Measurements from ENCODE around the gene VKORC1L1.
"Not testable (repeated sequence)": the region's sequence is repeated elsewhere in the genome, so short reads cannot be mapped to it uniquely, and the experiment has no call there.

Gene VKORC1L1

GRCh38 chr7:65955718-65956117 is 82.8 kb downstream of the VKORC1L1 start:
- DNase-seq (ENCODE audit: low read depth), result no peak
- H3K4me3 ChIP-seq (ENCODE audit: low read depth, low read length), result no peak overlapping the region
- TF ChIP-seq MYC (IDR thresholded peaks at IDR 0.05; ENCODE audit: low read depth, low read length) (no peak), POLR2A (IDR thresholded peaks at IDR 0.05; ENCODE audit: extremely low read depth, insufficient read length) (no peak)
- TF ChIP-seq, protein P1, sequence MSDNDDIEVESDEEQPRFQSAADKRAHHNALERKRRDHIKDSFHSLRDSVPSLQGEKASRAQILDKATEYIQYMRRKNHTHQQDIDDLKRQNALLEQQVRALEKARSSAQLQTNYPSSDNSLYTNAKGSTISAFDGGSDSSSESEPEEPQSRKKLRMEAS (IDR thresholded peaks at IDR 0.05; ENCODE audit: low read depth, low read length), result no peak
- TF ChIP-seq, protein P2, sequence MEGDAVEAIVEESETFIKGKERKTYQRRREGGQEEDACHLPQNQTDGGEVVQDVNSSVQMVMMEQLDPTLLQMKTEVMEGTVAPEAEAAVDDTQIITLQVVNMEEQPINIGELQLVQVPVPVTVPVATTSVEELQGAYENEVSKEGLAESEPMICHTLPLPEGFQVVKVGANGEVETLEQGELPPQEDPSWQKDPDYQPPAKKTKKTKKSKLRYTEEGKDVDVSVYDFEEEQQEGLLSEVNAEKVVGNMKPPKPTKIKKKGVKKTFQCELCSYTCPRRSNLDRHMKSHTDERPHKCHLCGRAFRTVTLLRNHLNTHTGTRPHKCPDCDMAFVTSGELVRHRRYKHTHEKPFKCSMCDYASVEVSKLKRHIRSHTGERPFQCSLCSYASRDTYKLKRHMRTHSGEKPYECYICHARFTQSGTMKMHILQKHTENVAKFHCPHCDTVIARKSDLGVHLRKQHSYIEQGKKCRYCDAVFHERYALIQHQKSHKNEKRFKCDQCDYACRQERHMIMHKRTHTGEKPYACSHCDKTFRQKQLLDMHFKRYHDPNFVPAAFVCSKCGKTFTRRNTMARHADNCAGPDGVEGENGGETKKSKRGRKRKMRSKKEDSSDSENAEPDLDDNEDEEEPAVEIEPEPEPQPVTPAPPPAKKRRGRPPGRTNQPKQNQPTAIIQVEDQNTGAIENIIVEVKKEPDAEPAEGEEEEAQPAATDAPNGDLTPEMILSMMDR (IDR thresholded peaks at IDR 0.05; ENCODE audit: low read depth, low read length), result no peak

GRCh38 chr7:65960351-65961074 is 87.6 kb downstream of the VKORC1L1 start:
- no peak for DNase-seq (ENCODE audit: low read depth)
- no peak overlapping the region for H3K4me3 ChIP-seq (ENCODE audit: low read depth, low read length)
- TF ChIP-seq POLR2A (IDR thresholded peaks at IDR 0.05; ENCODE audit: extremely low read depth, insufficient read length) (no peak), MYC (IDR thresholded peaks at IDR 0.05; ENCODE audit: low read depth, low read length) (no peak)
- TF ChIP-seq, protein P1 (IDR thresholded peaks at IDR 0.05; ENCODE audit: low read depth, low read length), result no peak
- TF ChIP-seq, protein P2 (IDR thresholded peaks at IDR 0.05; ENCODE audit: low read depth, low read length), result no peak

DNA sequence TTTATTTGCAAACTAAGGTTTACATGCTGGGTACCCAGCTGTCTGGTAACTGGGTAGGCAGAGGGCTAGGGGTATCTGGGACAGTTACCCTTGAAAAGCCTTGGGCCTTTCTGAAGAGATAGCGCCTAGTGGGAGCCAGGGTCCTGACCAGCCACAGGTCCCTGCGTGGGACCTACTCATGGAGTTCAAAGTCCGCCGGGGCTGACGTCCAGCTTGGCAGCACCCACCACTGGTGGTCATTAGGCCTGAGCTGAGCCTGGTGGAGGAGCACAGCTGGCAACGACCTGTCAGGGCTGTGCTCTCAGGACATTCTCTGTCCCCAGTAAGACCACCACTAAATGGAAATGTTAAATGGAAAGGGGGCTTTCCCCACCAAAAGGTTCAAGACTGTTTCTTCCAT is 89.2 kb downstream of the VKORC1L1 start:
- no peak for TF ChIP-seq MYC (IDR thresholded peaks at IDR 0.05; ENCODE audit: low read depth, low read length)
- TF ChIP-seq, protein P1 (IDR thresholded peaks at IDR 0.05; ENCODE audit: low read depth, low read length), result no peak
- TF ChIP-seq, protein P2 (IDR thresholded peaks at IDR 0.05; ENCODE audit: low read depth, low read length), result no peak
- no peak for TF ChIP-seq POLR2A (IDR thresholded peaks at IDR 0.05; ENCODE audit: extremely low read depth, insufficient read length)
- no peak overlapping the region for H3K4me3 ChIP-seq (ENCODE audit: low read depth, low read length)
- DNase-seq (ENCODE audit: low read depth), result no peak

- DNase-seq (ENCODE audit: low read depth); H3K4me3 ChIP-seq (ENCODE audit: low read depth, low read length): not testable (repeated sequence)
These were observed 91.8 kb downstream of the VKORC1L1 start for GRCh38 chr7:65964671-65965070.

DNA sequence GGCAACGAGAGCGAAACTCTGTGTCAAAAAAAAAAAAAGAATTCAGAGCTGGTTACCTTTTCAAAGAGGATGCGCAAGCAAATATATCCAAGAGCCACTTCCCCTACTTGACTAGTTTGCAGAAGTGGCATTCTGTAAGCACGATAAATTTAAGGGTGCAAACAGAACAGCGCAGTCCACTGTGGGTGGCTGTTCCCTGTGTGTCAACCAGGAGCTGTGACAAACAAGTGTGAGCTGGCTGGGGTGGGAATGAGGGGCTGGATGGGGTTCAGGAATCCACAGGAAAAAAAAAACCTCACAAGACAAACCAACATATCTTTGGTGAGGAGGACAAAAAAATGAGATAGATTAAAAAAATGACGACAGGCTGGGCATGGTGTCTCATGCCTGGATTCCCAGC is 93.3 kb downstream of the VKORC1L1 start:
- no peak for DNase-seq (ENCODE audit: low read depth)
- TF ChIP-seq, protein P2 (IDR thresholded peaks at IDR 0.05; ENCODE audit: low read depth, low read length), result no peak
- TF ChIP-seq POLR2A (IDR thresholded peaks at IDR 0.05; ENCODE audit: extremely low read depth, insufficient read length) (no peak), MYC (IDR thresholded peaks at IDR 0.05; ENCODE audit: low read depth, low read length) (no peak)
- TF ChIP-seq, protein P1 (IDR thresholded peaks at IDR 0.05; ENCODE audit: low read depth, low read length), result no peak
- no peak overlapping the region for H3K4me3 ChIP-seq (ENCODE audit: low read depth, low read length)

DNA sequence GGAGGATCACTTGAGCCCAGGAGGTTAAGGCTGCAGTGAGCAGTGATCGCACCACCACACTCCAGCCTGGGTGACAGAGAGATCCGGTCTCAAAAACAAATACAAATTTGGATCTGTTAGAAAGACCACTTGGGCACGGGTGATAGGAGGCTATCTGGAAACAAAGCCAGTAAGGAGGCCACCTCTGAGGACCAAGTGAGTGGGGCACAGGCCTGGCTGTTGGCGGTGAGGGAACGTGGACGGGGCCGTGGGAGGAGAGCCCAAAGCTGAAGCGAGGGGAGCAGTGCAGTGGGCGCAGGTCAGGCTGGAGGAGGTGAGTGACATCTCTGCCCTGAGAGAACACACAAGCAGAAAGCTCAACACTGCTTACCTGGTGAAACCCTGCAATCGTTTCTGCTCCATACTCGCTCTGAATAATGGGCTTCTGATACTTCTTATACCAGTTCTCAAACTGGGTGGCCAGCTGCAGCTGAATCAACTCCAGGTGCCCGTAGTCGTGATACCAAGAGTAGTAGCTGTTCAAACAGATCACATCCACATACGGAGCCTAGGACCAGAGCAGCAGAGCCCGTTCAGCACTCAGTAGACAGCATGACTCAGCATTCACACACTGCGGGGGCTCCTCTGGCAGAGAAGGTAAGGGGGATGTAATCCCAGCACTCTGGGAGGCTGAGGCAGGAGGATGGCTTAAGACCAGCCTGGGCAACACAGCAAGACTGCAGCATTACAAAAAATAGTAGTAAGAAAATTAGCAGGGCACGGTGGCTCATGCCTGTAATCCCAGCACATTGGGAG is 94.7 kb downstream of the VKORC1L1 start:
- no peak for DNase-seq (ENCODE audit: low read depth)
- no peak overlapping the region for H3K4me3 ChIP-seq (ENCODE audit: low read depth, low read length)
- TF ChIP-seq MYC (IDR thresholded peaks at IDR 0.05; ENCODE audit: low read depth, low read length), result no peak
- no peak for TF ChIP-seq POLR2A (IDR thresholded peaks at IDR 0.05; ENCODE audit: extremely low read depth, insufficient read length)
- TF ChIP-seq, protein P1 (IDR thresholded peaks at IDR 0.05; ENCODE audit: low read depth, low read length), result no peak
- TF ChIP-seq, protein P2 (IDR thresholded peaks at IDR 0.05; ENCODE audit: low read depth, low read length), result no peak

All from NB4 (cell line).